Ishikawa (cell line): ENCODE results near the gene HCAR1.

ENCODE experiments used
- CEBPB ChIP-seq: IDR thresholded peaks from 2 replicates; pipeline ENCODE4 v1.6.1; 2012
- CREB1 ChIP-seq: IDR thresholded peaks from 2 replicates; pipeline ENCODE4 v1.6.1; 2012; ENCODE audit warnings: low read depth
- EP300 ChIP-seq: IDR thresholded peaks from 2 replicates; pipeline ENCODE4 v1.6.1; 2012; ENCODE audit warnings: borderline replicate concordance
- FOXM1 ChIP-seq: IDR thresholded peaks from 2 replicates; pipeline ENCODE4 v1.6.1; 2012; ENCODE audit warnings: low read depth, borderline replicate concordance
- RAD21 ChIP-seq: IDR thresholded peaks from 2 replicates; pipeline ENCODE4 v1.6.1; 2012; ENCODE audit warnings: low read depth
- TAF1 ChIP-seq: IDR thresholded peaks from 2 replicates; pipeline ENCODE4 v1.6.1; 2012; ENCODE audit warnings: low read depth, mild to moderate bottlenecking
- TCF12 ChIP-seq: IDR thresholded peaks from 2 replicates; pipeline ENCODE4 v1.6.1; 2012; ENCODE audit warnings: low read depth
- YY1 ChIP-seq: IDR thresholded peaks from 2 replicates; pipeline ENCODE4 v1.6.1; 2012; ENCODE audit warnings: low read depth
- ZBTB7A ChIP-seq: IDR thresholded peaks from 2 replicates; pipeline ENCODE4 v1.6.1; 2012; ENCODE audit warnings: low read depth
- TF ChIP-seq, protein P1 (sequence below): IDR thresholded peaks from 2 replicates; pipeline ENCODE4 v1.6.1; 2012; ENCODE audit warnings: low read depth, mild to moderate bottlenecking
- TF ChIP-seq, protein P2 (sequence below): IDR thresholded peaks from 2 replicates; pipeline ENCODE4 v1.6.1; 2012
- TF ChIP-seq, protein P3 (sequence below): IDR thresholded peaks from 2 replicates; pipeline ENCODE4 v1.6.1; 2012

GRCh38 chr12:122740351-122740750, 9.7 kb upstream of the HCAR1 start:
- TF ChIP-seq, protein P1, sequence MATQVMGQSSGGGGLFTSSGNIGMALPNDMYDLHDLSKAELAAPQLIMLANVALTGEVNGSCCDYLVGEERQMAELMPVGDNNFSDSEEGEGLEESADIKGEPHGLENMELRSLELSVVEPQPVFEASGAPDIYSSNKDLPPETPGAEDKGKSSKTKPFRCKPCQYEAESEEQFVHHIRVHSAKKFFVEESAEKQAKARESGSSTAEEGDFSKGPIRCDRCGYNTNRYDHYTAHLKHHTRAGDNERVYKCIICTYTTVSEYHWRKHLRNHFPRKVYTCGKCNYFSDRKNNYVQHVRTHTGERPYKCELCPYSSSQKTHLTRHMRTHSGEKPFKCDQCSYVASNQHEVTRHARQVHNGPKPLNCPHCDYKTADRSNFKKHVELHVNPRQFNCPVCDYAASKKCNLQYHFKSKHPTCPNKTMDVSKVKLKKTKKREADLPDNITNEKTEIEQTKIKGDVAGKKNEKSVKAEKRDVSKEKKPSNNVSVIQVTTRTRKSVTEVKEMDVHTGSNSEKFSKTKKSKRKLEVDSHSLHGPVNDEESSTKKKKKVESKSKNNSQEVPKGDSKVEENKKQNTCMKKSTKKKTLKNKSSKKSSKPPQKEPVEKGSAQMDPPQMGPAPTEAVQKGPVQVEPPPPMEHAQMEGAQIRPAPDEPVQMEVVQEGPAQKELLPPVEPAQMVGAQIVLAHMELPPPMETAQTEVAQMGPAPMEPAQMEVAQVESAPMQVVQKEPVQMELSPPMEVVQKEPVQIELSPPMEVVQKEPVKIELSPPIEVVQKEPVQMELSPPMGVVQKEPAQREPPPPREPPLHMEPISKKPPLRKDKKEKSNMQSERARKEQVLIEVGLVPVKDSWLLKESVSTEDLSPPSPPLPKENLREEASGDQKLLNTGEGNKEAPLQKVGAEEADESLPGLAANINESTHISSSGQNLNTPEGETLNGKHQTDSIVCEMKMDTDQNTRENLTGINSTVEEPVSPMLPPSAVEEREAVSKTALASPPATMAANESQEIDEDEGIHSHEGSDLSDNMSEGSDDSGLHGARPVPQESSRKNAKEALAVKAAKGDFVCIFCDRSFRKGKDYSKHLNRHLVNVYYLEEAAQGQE = no peak
- TF ChIP-seq EP300 = no peak
- TF ChIP-seq, protein P2, sequence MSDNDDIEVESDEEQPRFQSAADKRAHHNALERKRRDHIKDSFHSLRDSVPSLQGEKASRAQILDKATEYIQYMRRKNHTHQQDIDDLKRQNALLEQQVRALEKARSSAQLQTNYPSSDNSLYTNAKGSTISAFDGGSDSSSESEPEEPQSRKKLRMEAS = no peak
- no peak for TF ChIP-seq TAF1
- TF ChIP-seq TCF12 = no peak
- TF ChIP-seq FOXM1 = no peak
- no peak for TF ChIP-seq RAD21
- no peak for TF ChIP-seq YY1
- no peak for TF ChIP-seq CREB1
- TF ChIP-seq ZBTB7A = no peak
- TF ChIP-seq, protein P3, sequence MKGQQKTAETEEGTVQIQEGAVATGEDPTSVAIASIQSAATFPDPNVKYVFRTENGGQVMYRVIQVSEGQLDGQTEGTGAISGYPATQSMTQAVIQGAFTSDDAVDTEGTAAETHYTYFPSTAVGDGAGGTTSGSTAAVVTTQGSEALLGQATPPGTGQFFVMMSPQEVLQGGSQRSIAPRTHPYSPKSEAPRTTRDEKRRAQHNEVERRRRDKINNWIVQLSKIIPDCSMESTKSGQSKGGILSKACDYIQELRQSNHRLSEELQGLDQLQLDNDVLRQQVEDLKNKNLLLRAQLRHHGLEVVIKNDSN = no peak
- TF ChIP-seq CEBPB = peak; percentile 88
